ENCODE data around the gene GPD2.

DNA sequence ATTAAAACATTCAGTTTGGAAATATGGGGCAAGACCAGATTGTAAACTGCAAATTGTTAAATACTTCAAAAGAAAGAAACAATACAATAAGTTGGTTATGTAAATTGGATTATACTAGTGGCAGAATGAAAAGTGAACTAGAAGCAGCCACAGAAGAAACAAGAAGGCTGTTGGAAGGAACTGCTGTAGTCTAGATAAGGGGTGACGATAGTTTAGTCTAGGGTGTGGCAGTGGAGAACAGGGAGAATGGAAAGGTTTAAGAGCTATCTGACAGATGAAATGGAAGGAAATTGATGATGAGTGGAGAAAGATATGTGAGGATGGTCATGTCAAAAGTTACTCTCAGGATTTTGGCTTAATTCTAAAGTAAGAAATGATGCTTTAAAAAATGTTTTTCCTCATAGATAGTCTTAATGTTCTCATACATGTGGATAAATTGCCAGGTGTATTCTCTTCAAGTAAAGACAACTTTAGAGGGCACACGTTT, 179.7 kb downstream of the GPD2 start:
- TF ChIP-seq, protein P1, sequence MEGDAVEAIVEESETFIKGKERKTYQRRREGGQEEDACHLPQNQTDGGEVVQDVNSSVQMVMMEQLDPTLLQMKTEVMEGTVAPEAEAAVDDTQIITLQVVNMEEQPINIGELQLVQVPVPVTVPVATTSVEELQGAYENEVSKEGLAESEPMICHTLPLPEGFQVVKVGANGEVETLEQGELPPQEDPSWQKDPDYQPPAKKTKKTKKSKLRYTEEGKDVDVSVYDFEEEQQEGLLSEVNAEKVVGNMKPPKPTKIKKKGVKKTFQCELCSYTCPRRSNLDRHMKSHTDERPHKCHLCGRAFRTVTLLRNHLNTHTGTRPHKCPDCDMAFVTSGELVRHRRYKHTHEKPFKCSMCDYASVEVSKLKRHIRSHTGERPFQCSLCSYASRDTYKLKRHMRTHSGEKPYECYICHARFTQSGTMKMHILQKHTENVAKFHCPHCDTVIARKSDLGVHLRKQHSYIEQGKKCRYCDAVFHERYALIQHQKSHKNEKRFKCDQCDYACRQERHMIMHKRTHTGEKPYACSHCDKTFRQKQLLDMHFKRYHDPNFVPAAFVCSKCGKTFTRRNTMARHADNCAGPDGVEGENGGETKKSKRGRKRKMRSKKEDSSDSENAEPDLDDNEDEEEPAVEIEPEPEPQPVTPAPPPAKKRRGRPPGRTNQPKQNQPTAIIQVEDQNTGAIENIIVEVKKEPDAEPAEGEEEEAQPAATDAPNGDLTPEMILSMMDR (IDR thresholded peaks at IDR 0.05), result no peak
- no peak for TF ChIP-seq EZH2 (IDR thresholded peaks at IDR 0.05; ENCODE audit: borderline replicate concordance, insufficient read depth, low read depth, low read length, poor library complexity, severe bottlenecking)
